Measurements from ENCODE around the gene TTYH2.

DNA sequence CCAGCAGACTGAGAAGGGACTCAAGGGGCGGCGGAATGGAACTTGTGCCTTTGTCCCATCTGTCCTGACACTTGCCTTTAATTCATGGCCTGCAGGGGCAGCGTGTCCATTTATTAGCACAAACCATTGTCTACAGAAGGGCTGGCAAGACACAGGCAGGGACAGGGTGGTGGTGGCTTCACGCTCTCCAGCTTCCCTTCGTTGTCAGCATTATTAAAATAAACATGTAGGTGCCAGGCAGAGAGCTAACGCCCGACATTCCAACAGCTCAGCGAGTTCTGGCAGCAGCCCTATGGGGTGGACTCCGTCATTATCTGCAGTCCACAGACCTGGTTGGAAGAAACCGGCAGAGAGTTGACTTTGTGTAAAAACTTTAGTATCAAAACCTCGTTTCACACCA, 77.0 kb downstream of the TTYH2 start:
- TF ChIP-seq, protein P1, sequence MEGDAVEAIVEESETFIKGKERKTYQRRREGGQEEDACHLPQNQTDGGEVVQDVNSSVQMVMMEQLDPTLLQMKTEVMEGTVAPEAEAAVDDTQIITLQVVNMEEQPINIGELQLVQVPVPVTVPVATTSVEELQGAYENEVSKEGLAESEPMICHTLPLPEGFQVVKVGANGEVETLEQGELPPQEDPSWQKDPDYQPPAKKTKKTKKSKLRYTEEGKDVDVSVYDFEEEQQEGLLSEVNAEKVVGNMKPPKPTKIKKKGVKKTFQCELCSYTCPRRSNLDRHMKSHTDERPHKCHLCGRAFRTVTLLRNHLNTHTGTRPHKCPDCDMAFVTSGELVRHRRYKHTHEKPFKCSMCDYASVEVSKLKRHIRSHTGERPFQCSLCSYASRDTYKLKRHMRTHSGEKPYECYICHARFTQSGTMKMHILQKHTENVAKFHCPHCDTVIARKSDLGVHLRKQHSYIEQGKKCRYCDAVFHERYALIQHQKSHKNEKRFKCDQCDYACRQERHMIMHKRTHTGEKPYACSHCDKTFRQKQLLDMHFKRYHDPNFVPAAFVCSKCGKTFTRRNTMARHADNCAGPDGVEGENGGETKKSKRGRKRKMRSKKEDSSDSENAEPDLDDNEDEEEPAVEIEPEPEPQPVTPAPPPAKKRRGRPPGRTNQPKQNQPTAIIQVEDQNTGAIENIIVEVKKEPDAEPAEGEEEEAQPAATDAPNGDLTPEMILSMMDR (conservative IDR thresholded peaks at IDR 0.05) = no peak; the same call in 1 of the 2 replicates
- TF ChIP-seq ZFX (IDR thresholded peaks at IDR 0.05) = no peak

Measured in C4-2B (cell line).